ENCODE data around the gene IL3RA.
"Not testable (repeated sequence)": the region's sequence is repeated elsewhere in the genome, so short reads cannot be mapped to it uniquely, and the experiment has no call there.

IL3RA gene

GRCh38 chrX:1313788-1314187 lies 22.8 kb upstream of the IL3RA start:
- H3K4me3 ChIP-seq (ENCODE audit: low read length), result no peak overlapping the region
- no peak for TF ChIP-seq ZNF274 (IDR thresholded peaks at IDR 0.05; ENCODE audit: low read depth, low read length)

DNA sequence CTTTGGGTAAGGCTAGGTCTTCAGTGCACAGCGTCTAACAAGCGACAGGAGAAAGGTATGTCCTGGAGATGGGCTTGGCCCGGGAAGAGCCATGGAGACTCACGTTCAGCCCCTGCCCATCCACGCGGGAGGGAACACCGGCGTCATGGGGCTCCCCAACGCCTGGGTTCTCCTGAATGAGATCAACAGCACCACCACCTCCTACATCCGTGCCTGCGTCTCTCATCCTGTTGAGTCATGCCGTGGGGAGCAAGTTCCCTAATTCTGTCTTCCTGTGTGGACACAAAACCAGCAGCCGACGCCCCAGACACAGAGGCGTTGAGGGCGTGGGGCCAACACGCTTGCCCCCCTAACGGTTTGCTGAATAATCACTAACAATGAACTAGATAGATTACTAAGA lies 20.1 kb upstream of the IL3RA start:
- TF ChIP-seq ZNF274 (IDR thresholded peaks at IDR 0.05; ENCODE audit: low read depth, low read length), result no peak
- H3K4me3 ChIP-seq (ENCODE audit: low read length), result no peak overlapping the region

- no peak for TF ChIP-seq ZNF274 (IDR thresholded peaks at IDR 0.05; ENCODE audit: low read depth, low read length)
- H3K4me3 ChIP-seq (ENCODE audit: low read length), result no peak overlapping the region
Measured at GRCh38 chrX:1321674-1322073, 14.9 kb upstream of the IL3RA start.

- TF ChIP-seq ZNF274 (IDR thresholded peaks at IDR 0.05; ENCODE audit: low read depth, low read length), result no peak
- no peak overlapping the region for H3K4me3 ChIP-seq (ENCODE audit: low read length)
Measured at GRCh38 chrX:1322393-1322792, 14.2 kb upstream of the IL3RA start.

DNA sequence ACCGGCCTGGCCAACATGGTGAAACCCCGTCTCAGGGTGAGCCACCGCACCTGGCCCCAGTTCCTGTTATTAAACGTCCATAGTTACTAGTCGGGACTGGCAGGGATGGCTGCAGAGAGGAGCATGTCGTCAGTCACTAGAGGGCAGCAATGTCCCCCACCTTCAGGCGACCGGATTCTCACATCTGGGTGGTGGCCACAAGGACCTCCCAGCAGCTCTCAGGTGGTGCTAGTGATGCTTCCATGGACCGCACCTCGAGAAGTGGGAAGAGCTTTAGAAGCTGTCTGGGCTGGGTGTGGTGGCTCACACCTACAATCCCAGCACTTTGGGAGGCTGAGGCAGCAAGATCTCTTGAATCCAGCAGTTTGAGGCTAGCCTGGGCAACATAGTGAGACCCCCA lies 13.3 kb upstream of the IL3RA start:
- no peak for TF ChIP-seq ZNF274 (IDR thresholded peaks at IDR 0.05; ENCODE audit: low read depth, low read length)

DNA sequence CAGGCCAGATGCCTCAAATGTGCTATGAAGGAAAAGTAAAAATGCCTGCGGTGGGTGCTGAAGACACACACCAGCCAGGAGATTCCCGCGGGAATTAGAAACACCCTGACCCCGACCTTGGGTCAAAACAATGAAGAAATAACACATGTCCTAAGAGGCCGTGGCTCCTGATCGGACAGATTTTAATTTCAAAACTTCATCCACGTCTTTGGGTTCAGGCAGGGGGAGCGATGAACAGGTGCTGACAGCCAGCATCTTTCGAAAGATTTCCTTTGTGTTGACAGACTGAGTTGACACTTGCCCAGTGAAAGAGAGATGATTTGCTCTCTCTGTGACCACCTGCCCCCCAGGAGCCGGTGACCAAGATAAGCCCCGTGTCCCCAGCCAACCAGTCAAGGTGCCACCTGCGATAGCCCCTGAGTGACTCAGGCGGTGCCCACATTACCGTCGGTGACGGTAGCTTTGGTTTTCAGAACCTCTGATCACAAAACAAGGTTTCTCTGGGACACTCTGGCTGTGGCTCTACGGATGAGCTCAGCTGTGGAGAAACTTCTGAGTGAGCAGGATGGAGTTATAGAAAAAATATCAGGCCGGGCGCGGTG lies 11.0 kb upstream of the IL3RA start:
- H3K4me3 ChIP-seq (ENCODE audit: low read length), result no peak overlapping the region

More for the DNA sequence above, 13.3 kb upstream of the IL3RA start:
- no peak overlapping the region for H3K4me3 ChIP-seq (ENCODE audit: low read length)

GRCh38 chrX:1327651-1328304 lies 8.8 kb upstream of the IL3RA start:
- no peak overlapping the region for H3K4me3 ChIP-seq (ENCODE audit: low read length)
- TF ChIP-seq ZNF274 (IDR thresholded peaks at IDR 0.05; ENCODE audit: low read depth, low read length), result no peak

More for the DNA sequence above, 11.0 kb upstream of the IL3RA start:
- no peak for TF ChIP-seq ZNF274 (IDR thresholded peaks at IDR 0.05; ENCODE audit: low read depth, low read length)

GRCh38 chrX:1330605-1331004 lies 6.0 kb upstream of the IL3RA start:
- no peak overlapping the region for H3K4me3 ChIP-seq (ENCODE audit: low read length)
- no peak for TF ChIP-seq ZNF274 (IDR thresholded peaks at IDR 0.05; ENCODE audit: low read depth, low read length)

DNA sequence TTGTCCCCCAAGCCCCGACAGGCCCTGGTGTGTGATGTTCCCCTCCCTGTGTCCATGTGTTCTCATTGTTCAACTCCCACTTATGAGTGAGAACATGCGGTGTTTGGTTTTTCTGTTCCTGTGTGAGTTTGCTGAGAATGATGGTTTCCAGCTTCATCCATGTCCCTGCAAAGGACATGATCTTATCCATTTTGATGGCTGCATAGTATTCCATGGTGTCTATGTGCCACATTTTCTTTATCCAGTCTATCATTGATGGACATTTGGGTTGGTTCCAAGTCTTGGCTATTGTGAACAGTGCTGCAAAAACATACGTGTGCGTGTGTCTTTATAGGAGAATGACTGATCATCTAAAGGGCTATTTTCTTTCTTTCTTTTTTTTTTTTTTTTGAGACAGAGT lies 4.2 kb upstream of the IL3RA start:
- not testable (repeated sequence) for H3K4me3 ChIP-seq (ENCODE audit: low read length)

DNA sequence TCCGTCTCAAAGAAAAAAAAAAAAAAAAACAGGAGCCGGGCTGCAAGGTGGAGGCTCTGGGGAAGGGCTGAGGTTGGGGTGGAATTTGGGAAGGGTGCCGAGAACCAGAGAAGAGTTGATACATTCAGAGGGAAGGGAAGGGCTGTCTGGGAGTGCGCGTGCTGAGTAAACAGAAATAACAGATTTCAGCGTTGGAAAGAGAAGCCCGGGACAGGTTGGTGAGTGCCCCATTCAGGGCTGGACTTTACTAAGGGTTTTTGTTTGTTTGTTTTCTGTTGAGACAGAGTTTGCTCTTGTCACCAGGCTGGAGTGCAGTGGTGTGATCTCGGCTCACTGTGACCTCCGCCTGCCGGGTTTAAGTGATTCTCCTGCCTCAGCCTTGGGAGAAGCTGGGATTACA lies 1.7 kb upstream of the IL3RA start:
- TF ChIP-seq ZNF274 (IDR thresholded peaks at IDR 0.05; ENCODE audit: low read depth, low read length), result no peak
- no peak overlapping the region for H3K4me3 ChIP-seq (ENCODE audit: low read length)

GRCh38 chrX:1336948-1337779 lies 579 bp downstream of the IL3RA start:
- peak overlapping the region; percentile 72 for H3K4me3 ChIP-seq (ENCODE audit: low read length)
- no peak for TF ChIP-seq ZNF274 (IDR thresholded peaks at IDR 0.05; ENCODE audit: low read depth, low read length)

- no peak overlapping the region for H3K4me3 ChIP-seq (ENCODE audit: low read length)
- no peak for TF ChIP-seq ZNF274 (IDR thresholded peaks at IDR 0.05; ENCODE audit: low read depth, low read length)
Measured at GRCh38 chrX:1341545-1342184, 5.1 kb downstream of the IL3RA start.

GRCh38 chrX:1349606-1350005 lies 13.0 kb downstream of the IL3RA start:
- not testable (repeated sequence) for H3K4me3 ChIP-seq (ENCODE audit: low read length)

- H3K4me3 ChIP-seq (ENCODE audit: low read length), result no peak overlapping the region
- TF ChIP-seq ZNF274 (IDR thresholded peaks at IDR 0.05; ENCODE audit: low read depth, low read length), result no peak
Measured at GRCh38 chrX:1351981-1352714, 15.6 kb downstream of the IL3RA start.
